HEK293 (cell line): ENCODE results near the gene CR1.
"Not testable (repeated sequence)": the region's sequence is repeated elsewhere in the genome, so short reads cannot be mapped to it uniquely, and the experiment has no call there.

Experiments
- KLF1 ChIP-seq: fragments of 450-650 bp; formaldehyde crosslinking; IDR thresholded peaks from 2 replicates; pipeline ENCODE4 v1.5.1; 2016; ENCODE audit warnings: missing biosample characterization, missing genetic modification characterization
- SP2 ChIP-seq: fragments of 450-650 bp; formaldehyde crosslinking; IDR thresholded peaks from 2 replicates; pipeline ENCODE4 v1.5.1; 2016; ENCODE audit warnings: missing biosample characterization, missing genetic modification characterization
- ZNF24 ChIP-seq: fragments of 450-650 bp; formaldehyde crosslinking; IDR thresholded peaks from 2 replicates; pipeline ENCODE4 v1.5.1; 2016; ENCODE audit warnings: missing biosample characterization, missing genetic modification characterization
- ZNF585B ChIP-seq: fragments of 450-650 bp; formaldehyde crosslinking; IDR thresholded peaks from 2 replicates; pipeline ENCODE4 v1.5.1; 2016; ENCODE audit warnings: missing biosample characterization, missing genetic modification characterization
- ZNF626 ChIP-seq: fragments of 450-650 bp; sonication (Bioruptor Pico); formaldehyde crosslinking; IDR thresholded peaks from 2 replicates; pipeline ENCODE4 v1.5.1; 2018; ENCODE audit warnings: missing biosample characterization, missing genetic modification characterization, inconsistent platforms
- TF ChIP-seq, protein P1 (sequence below): fragments of 450-650 bp; IDR thresholded peaks from 2 replicates; pipeline ENCODE4 v1.5.1; 2018; ENCODE audit warnings: missing biosample characterization, missing genetic modification characterization
- TF ChIP-seq, protein P2 (sequence below): fragments of 450-650 bp; formaldehyde crosslinking; IDR thresholded peaks from 2 replicates; pipeline ENCODE4 v1.5.1; 2016; ENCODE audit warnings: missing biosample characterization, missing genetic modification characterization
- TF ChIP-seq, protein P3 (sequence below): fragments of 450-650 bp; formaldehyde crosslinking; IDR thresholded peaks from 2 replicates; pipeline ENCODE4 v1.5.1; 2016; ENCODE audit warnings: missing biosample characterization, missing genetic modification characterization
- TF ChIP-seq, protein P4 (sequence below): fragments of 450-650 bp; formaldehyde crosslinking; IDR thresholded peaks from 2 replicates; pipeline ENCODE4 v1.5.1; 2016; ENCODE audit warnings: missing biosample characterization, missing genetic modification characterization
- TF ChIP-seq, protein P5 (sequence below): IDR thresholded peaks from 2 replicates; pipeline ENCODE4 v1.6.1; 2011; ENCODE audit warnings: mild to moderate bottlenecking, low read depth, low read length, borderline replicate concordance

DNA sequence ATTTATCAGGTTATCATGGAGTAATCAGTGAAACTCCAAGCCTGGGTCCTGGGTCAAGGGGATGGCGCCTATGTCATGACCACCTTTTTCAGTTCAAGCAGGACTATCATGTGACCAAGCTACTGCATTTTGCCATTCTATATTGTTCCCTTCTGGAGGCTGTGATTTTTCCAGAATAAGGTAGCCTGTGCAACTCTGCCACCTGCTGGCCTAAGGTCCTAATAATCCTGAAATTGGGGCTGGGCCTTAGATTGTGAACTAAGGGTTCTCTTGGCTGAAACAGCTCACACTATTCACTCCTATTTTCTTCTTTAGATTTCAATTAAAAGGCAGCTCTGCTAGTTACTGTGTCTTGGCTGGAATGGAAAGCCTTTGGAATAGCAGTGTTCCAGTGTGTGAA, 32.4 kb downstream of the CR1 start:
- TF ChIP-seq, protein P1, sequence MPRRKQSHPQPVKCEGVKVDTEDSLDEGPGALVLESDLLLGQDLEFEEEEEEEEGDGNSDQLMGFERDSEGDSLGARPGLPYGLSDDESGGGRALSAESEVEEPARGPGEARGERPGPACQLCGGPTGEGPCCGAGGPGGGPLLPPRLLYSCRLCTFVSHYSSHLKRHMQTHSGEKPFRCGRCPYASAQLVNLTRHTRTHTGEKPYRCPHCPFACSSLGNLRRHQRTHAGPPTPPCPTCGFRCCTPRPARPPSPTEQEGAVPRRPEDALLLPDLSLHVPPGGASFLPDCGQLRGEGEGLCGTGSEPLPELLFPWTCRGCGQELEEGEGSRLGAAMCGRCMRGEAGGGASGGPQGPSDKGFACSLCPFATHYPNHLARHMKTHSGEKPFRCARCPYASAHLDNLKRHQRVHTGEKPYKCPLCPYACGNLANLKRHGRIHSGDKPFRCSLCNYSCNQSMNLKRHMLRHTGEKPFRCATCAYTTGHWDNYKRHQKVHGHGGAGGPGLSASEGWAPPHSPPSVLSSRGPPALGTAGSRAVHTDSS: not testable (repeated sequence)
- TF ChIP-seq SP2 (tag by site-specific recombination); ZNF626; ZNF585B (tag by site-specific recombination); ZNF24 (tag by site-specific recombination); KLF1 (tag by site-specific recombination): not testable (repeated sequence)
- TF ChIP-seq, protein P2, sequence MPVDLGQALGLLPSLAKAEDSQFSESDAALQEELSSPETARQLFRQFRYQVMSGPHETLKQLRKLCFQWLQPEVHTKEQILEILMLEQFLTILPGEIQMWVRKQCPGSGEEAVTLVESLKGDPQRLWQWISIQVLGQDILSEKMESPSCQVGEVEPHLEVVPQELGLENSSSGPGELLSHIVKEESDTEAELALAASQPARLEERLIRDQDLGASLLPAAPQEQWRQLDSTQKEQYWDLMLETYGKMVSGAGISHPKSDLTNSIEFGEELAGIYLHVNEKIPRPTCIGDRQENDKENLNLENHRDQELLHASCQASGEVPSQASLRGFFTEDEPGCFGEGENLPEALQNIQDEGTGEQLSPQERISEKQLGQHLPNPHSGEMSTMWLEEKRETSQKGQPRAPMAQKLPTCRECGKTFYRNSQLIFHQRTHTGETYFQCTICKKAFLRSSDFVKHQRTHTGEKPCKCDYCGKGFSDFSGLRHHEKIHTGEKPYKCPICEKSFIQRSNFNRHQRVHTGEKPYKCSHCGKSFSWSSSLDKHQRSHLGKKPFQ (tag by site-specific recombination): not testable (repeated sequence)
- TF ChIP-seq, protein P3, sequence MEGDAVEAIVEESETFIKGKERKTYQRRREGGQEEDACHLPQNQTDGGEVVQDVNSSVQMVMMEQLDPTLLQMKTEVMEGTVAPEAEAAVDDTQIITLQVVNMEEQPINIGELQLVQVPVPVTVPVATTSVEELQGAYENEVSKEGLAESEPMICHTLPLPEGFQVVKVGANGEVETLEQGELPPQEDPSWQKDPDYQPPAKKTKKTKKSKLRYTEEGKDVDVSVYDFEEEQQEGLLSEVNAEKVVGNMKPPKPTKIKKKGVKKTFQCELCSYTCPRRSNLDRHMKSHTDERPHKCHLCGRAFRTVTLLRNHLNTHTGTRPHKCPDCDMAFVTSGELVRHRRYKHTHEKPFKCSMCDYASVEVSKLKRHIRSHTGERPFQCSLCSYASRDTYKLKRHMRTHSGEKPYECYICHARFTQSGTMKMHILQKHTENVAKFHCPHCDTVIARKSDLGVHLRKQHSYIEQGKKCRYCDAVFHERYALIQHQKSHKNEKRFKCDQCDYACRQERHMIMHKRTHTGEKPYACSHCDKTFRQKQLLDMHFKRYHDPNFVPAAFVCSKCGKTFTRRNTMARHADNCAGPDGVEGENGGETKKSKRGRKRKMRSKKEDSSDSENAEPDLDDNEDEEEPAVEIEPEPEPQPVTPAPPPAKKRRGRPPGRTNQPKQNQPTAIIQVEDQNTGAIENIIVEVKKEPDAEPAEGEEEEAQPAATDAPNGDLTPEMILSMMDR (tag by site-specific recombination): not testable (repeated sequence)
- TF ChIP-seq, protein P4, sequence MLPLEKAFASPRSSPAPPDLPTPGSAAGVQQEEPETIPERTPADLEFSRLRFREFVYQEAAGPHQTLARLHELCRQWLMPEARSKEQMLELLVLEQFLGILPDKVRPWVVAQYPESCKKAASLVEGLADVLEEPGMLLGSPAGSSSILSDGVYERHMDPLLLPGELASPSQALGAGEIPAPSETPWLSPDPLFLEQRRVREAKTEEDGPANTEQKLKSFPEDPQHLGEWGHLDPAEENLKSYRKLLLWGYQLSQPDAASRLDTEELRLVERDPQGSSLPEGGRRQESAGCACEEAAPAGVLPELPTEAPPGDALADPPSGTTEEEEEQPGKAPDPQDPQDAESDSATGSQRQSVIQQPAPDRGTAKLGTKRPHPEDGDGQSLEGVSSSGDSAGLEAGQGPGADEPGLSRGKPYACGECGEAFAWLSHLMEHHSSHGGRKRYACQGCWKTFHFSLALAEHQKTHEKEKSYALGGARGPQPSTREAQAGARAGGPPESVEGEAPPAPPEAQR (tag by site-specific recombination): not testable (repeated sequence)
- TF ChIP-seq, protein P5, sequence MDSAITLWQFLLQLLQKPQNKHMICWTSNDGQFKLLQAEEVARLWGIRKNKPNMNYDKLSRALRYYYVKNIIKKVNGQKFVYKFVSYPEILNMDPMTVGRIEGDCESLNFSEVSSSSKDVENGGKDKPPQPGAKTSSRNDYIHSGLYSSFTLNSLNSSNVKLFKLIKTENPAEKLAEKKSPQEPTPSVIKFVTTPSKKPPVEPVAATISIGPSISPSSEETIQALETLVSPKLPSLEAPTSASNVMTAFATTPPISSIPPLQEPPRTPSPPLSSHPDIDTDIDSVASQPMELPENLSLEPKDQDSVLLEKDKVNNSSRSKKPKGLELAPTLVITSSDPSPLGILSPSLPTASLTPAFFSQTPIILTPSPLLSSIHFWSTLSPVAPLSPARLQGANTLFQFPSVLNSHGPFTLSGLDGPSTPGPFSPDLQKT: not testable (repeated sequence)
